Renal pelvis (tissue), 12 donors: Measurements from ENCODE around the gene ZNF574. TPM values are rescaled to one million over a fixed set of nuclear protein-coding genes. Genes with fewer than 3 reads are reported as not detected.
"Not testable (repeated sequence)": the region's sequence is repeated elsewhere in the genome, so short reads cannot be mapped to it uniquely, and the experiment has no call there.

Experiments used
- DNase-seq: peaks from one replicate; pipeline ENCODE4 v3.0.0-alpha.2; 2013
- long read RNA-seq, 16 experiments: transcript quantifications; one replicate each; lab custom pipeline, GENCODE V29; 2026
- polyA plus RNA-seq, 3 donors: library from polyadenylated mRNA; unstranded; fragments of 120-200 nt; gene quantifications; one replicate each; pipeline ENCODE4 v1.2.1, GENCODE V29; 2013; ENCODE audit not compliant: insufficient read length in 3 of 3

ZNF574 gene, protein sequence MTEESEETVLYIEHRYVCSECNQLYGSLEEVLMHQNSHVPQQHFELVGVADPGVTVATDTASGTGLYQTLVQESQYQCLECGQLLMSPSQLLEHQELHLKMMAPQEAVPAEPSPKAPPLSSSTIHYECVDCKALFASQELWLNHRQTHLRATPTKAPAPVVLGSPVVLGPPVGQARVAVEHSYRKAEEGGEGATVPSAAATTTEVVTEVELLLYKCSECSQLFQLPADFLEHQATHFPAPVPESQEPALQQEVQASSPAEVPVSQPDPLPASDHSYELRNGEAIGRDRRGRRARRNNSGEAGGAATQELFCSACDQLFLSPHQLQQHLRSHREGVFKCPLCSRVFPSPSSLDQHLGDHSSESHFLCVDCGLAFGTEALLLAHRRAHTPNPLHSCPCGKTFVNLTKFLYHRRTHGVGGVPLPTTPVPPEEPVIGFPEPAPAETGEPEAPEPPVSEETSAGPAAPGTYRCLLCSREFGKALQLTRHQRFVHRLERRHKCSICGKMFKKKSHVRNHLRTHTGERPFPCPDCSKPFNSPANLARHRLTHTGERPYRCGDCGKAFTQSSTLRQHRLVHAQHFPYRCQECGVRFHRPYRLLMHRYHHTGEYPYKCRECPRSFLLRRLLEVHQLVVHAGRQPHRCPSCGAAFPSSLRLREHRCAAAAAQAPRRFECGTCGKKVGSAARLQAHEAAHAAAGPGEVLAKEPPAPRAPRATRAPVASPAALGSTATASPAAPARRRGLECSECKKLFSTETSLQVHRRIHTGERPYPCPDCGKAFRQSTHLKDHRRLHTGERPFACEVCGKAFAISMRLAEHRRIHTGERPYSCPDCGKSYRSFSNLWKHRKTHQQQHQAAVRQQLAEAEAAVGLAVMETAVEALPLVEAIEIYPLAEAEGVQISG
- polyA plus RNA-seq, result 10 to 100 TPM; 16.2 to 21.0 (median 20.6) TPM
- long read RNA-seq, donor 1, transcript ZNF574-202 (2 exons, 2,940 nt), result major isoform, 14 of 14 reads
- long read RNA-seq, donor 1, partial matches to known transcripts, result 0 of 14 reads
- long read RNA-seq, donor 1, other reads (novel, unspliced or antisense), result 0 of 14 reads
- long read RNA-seq, donor 2, transcript ZNF574-202 (2 exons, 2,940 nt), result major isoform, 16 of 16 reads
- long read RNA-seq, donor 2, partial matches to known transcripts, result 0 of 16 reads
- long read RNA-seq, donor 2, other reads (novel, unspliced or antisense), result 0 of 16 reads
- long read RNA-seq, donor 3, transcript ZNF574-202 (2 exons, 2,940 nt), result major isoform, 9 of 9 reads
- long read RNA-seq, donor 3, partial matches to known transcripts, result 0 of 9 reads
- long read RNA-seq, donor 3, other reads (novel, unspliced or antisense), result 0 of 9 reads
- long read RNA-seq, donor 4, transcript ZNF574-202 (2 exons, 2,940 nt), result major isoform, 15 of 15 reads
- long read RNA-seq, donor 4, partial matches to known transcripts, result 0 of 15 reads
- long read RNA-seq, donor 4, other reads (novel, unspliced or antisense), result 0 of 15 reads
- long read RNA-seq, donor 5, partial matches to known transcripts, result 0 of 4 reads
- long read RNA-seq, donor 5, other reads (novel, unspliced or antisense), result 0 of 4 reads
- long read RNA-seq, donor 6, transcript ZNF574-202 (2 exons, 2,940 nt), result major isoform, 15 of 20 reads
- long read RNA-seq, donor 6, partial matches to known transcripts, result 5 of 20 reads
- long read RNA-seq, donor 6, other reads (novel, unspliced or antisense), result 0 of 20 reads
- long read RNA-seq, donor 7, transcript ZNF574-202 (2 exons, 2,940 nt), result major isoform, 18 of 26 reads
- long read RNA-seq, donor 7, partial matches to known transcripts, result 8 of 26 reads
- long read RNA-seq, donor 7, other reads (novel, unspliced or antisense), result 0 of 26 reads
- long read RNA-seq, donor 8, partial matches to known transcripts, result 0 of 4 reads
- long read RNA-seq, donor 8, other reads (novel, unspliced or antisense), result 0 of 4 reads
- long read RNA-seq, donor 9, transcript ZNF574-202 (2 exons, 2,940 nt), result major isoform, 17 of 17 reads
- long read RNA-seq, donor 9, partial matches to known transcripts, result 0 of 17 reads
- long read RNA-seq, donor 9, other reads (novel, unspliced or antisense), result 0 of 17 reads
- long read RNA-seq, donor 10, transcript ZNF574-202 (2 exons, 2,940 nt), result major isoform, 15 of 21 reads
- long read RNA-seq, donor 10, partial matches to known transcripts, result 6 of 21 reads
- long read RNA-seq, donor 10, other reads (novel, unspliced or antisense), result 0 of 21 reads
- long read RNA-seq, donor 11, transcript ZNF574-202 (2 exons, 2,940 nt), result major isoform, 14 of 14 reads
- long read RNA-seq, donor 11, partial matches to known transcripts, result 0 of 14 reads
- long read RNA-seq, donor 11, other reads (novel, unspliced or antisense), result 0 of 14 reads
- long read RNA-seq, donor 12, transcript ZNF574-202 (2 exons, 2,940 nt), result major isoform, 17 of 26 reads
- long read RNA-seq, donor 12, partial matches to known transcripts, result 9 of 26 reads
- long read RNA-seq, donor 12, other reads (novel, unspliced or antisense), result 0 of 26 reads
- long read RNA-seq, donor 13, transcript ZNF574-202 (2 exons, 2,940 nt), result major isoform, 5 of 5 reads
- long read RNA-seq, donor 13, partial matches to known transcripts, result 0 of 5 reads
- long read RNA-seq, donor 13, other reads (novel, unspliced or antisense), result 0 of 5 reads
- long read RNA-seq, donor 14, result 0 reads
- long read RNA-seq, donor 15, transcript ZNF574-202 (2 exons, 2,940 nt), result major isoform, 25 of 34 reads
- long read RNA-seq, donor 15, partial matches to known transcripts, result 9 of 34 reads
- long read RNA-seq, donor 15, other reads (novel, unspliced or antisense), result 0 of 34 reads
- long read RNA-seq, donor 16, transcript ZNF574-202 (2 exons, 2,940 nt), result major isoform, 11 of 11 reads
- long read RNA-seq, donor 16, partial matches to known transcripts, result 0 of 11 reads
- long read RNA-seq, donor 16, other reads (novel, unspliced or antisense), result 0 of 11 reads

DNA sequence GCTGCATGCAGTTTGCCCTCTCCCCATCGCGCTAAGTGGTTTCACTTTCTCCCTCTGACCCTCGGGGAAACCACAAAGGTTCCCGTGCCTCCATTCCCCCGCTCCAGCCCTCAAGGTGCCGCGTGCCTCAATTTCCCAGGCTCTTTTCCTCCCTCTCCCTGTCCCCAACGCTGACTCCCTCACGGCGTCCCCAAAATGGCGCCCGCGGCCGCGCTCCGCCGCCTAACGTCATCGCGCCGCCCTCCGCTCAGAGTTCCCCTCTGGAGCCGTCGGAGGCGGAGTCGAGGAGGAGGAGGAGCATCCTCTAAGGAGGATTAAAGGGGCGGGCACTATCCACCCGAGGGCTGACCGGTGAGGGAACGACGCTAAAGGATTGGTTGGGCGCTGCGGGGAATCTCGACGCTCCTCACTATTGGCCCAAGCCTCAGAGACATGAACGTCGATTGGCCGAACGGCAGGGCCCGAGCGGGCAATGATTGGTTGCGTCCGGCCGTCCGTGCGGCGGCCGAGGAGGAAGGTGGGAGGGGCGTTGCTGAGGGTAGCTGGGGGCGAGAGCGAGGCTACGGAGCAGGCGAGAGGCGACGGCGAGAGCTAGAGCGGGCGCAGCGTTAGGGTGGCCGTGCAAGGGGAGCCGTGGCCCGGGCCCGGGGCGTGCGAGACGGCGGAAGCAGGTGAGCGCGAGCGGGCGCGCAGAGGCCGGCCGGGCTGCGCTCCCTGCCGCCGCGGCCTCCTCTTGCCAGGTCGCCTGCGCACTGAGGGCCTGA is at the start of gene ZNF574:
TSS of gene ZNF574 (plus strand) at position 551 of the 764 bp plus-strand sequence. CDS start 2,441 bp downstream, outside the sequence.
- peak; percentile 100 for DNase-seq

DNA sequence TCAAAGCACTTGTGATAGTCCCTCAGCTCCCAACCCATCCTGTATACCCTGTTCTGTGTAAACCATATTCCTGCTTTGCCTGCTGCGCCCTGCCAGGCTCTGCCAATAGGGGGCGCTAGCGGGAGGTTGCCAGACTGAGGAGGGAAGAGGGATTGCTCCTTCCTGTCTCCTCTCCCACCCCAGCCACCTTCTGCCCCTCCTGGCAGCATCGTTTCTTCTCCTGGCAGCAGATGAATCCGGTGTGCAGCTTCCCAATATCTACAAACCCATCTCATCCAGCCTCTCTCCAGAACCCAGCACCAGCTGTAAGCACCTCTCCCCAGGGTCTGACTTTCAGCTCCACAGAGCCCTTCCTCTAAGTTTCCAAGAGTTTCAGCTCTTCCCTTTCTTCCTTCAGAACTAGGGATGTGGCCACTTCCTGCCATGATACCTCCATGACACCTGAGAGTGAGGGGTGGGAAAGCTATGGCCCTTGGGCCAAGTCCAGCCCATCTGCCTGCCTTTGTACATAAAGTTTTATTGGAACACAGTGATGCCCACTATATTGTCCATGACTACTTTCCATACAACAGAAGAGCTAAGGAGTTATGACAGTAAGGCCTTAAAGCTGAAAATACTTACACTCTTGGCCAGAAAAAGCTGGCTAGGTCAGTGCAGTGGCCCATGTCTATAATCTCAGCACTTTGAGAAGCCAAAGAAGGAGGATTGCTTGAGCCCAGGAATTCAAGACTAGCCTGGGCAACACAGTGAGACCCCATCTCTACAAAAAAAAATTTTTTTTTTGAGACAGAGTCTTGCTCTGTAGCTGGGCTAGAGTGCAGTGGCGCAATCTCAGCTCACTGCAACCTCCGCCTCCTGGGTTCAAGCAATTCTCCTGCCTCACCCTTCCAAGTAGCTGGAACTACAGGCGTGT is 47.4 kb upstream of the ZNF574 start:
- no peak for DNase-seq

DNA sequence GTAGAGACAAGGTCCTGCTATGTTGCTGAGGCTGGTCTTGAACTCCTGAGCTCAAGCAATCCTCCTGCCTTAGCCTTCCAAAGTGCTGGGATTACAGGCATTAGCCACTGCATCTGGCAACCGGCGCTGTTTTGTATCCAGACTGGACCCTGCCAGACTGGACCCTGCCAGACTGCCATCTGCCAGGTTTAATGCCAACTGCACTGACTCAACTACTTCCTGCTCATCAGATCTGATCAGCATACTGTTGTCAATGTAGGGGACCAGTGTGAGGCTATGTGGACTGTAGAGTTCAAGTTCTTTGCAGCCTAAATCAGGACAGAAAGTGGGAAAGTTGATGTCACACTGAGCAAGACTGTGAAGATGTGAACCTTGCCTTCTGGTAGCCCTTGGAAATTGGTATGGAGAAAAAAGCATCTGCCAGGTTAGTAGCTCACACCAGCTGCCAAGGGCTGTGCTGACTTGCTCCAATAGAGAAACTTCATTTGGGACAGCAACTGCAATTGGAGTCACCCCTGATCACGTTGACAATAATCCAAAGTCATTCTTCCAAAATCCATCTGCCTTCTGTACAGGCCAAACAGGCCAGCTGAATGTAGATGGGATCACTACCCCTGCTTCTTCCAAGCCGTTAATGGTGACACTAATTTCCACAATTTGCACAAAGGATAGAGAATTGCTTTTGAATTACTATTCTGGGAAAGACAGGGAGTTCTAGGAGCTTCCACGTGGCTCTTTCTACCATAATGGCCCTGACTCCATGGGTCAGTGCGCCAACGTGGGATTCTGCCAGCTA is 45.1 kb upstream of the ZNF574 start:
- no peak for DNase-seq

DNA sequence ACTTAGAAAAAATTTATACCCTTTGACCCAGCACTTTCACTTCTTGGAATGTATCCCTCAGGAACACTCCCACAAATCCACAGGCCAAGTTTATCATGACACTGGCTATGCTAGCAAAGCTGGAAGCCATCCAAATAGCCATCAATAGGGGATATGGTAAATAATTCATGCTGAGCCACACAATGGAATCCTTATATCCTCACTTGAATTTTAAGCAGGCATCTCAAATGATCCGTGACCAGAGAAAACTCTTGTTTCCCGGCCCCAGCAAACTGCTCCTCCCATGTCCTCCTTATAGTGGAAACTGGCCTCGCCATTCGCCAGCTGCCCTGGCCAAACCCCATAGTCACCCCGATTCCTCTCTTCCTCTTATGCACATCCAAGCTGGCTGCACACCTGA is 43.5 kb upstream of the ZNF574 start:
- DNase-seq, result peak; percentile 53

DNA sequence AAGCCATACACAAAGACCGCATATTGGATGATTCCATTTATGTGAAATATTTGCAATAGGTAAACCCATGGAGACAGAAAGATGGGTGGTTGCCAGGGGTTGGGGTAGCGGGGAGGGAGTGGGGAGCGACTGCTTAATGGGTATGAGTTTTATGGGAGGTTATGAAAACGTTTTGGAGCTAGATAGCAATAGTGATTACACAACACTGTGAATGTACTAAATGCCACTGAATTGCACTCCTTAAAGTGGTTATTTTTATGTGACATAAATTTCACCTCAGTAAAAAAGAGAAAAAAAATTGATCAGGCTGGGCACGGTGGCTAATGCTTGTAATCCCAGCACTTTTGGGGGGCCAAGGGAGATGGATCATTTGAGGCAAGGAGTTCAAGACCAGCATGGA is 42.6 kb upstream of the ZNF574 start:
- DNase-seq, result no peak

DNA sequence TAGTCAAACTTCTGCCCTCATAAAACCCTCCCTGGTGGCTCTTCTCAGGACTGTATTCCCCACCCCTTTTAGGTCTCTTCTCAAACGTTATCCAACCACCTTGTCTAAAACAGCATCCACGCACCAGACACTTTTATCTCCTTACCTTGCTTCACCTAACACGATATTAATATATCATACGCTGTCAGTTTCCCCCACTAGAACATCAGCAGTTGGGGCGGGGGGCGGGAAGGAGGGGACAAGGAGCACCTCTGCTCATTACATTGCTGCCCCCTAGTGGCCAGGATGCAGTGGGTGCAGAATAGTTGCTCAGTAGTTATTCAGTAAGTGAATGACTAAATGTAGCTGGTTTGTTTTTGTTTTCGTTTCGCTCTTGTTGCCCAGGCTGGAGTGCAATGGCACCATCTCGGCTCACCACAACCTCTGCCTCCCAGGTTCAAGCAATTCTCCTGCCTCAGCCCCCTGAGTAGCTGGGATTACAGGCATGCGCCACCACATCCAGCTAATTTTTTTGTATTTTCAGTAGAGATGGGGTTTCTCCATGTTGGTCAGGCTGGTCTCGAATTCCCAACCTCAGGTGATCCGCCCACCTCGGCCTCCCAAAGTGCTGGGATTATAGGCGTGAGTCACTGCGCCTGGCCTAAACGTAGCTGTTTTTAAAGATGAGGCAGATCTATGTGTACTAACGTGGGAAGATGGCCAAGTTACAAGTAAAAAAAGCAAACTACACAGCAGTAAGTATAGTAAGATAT is 41.1 kb upstream of the ZNF574 start:
- DNase-seq, result peak; percentile 37

DNA sequence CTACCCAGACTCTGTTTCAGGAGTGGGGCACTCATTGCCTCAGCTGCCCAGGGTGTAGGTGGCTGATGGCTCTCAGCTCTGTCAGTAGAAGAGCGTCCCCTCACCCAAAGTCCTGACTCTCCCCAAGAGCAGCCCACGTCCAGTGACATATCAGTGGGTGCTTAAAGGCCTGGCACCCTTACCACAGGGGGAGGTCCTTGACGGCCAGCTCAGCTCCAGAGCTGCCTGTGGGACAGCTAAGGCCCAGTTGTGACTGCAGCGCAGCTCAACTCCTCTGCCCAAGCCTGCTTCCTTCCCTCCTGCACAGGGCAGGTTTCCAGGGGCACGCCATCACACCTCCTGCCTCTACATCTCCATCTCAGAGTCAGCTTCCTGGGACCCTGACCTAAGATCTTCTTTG is 38.3 kb upstream of the ZNF574 start:
- no peak for DNase-seq

DNA sequence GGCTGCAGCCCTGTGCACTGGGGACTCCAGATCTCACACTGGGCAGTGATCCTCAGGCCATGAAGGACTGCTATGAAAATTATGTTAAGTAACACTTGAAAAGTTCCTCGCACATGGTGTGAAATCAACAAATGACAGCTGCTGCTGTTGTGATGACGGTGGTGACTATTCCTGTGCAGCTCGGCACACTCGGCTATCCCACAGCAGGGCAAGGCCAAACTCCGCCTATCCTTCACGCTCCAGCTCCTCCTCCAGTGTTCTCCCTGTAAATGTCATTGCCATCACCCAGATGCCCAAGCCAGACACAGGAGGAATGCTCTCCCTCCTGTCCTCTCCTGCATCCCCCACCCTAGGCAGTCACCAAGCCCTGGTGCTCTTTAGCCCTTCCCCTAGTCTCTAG is 37.3 kb upstream of the ZNF574 start:
- DNase-seq, result no peak

DNA sequence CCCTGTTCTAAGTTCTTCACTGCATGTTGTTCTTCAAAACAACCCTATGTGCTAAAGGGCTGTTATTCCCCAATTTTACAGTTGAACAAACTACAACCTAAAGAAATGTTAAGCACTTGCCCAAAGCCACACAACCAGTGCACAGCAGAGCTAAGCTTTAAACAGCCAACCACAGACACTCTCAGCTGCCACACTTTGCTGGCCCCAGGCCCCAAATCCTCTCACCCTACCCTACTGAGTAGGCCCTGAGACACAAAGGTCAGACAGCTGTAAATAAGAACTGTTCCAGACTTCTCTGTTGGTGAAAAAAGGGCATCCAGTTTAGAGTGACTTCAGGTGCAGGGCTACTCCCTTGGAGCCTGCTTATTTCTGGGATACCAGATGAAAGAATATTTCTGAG is 35.9 kb upstream of the ZNF574 start:
- DNase-seq, result no peak

DNA sequence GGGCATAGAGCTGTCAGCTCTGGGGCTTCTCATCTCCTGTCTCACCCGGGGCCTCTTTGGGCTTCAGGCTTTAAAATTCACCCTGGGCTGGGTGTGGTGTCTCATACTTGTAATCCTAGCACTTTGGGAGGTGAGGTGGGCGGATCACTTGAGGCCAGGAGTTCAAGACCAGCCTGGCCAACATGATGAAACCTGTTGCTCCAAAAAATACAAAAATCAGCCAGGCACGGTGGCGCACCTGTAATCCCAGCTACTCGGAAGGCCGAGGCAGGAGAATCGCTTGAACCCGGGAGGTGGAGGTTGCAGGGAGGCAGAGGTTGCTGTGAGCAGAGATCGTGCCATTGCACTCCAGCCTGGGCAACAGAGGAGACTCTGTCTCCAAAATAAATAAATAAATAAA is 35.5 kb upstream of the ZNF574 start:
- DNase-seq, result not testable (repeated sequence)

DNA sequence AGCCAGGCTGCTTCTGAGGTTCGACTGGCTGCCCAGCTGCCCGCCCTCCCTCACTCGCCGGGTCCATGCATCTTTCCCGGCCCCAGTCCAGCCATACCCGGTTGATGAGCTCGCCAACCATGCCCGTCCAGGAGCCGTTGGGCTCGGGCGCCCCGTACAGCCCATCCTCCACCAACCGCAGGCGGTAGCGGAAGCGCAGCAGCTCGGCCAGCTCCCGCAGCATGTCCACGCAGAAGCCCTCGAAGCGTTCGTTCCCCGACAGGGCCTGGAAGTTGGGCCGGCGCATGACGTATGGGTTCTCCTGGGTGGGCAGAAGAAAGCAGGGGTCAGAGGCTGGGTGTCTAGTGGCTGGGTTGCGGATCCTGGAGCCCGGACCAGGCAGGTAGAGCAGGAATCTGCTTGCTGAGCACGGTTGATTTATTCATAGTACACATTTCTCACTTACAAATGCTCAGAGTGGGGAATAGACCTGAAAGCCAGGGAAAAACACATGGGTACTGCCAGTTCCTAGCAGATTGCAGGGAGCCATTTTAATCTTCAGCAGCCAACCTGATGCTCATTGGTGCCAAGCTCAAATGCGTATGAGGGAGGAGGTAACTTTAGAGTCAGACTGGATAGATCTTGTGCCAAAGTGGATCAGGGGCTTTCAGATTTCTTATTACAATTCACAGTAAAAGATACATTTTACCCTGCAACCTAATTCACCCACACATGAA is 33.4 kb upstream of the ZNF574 start:
- no peak for DNase-seq

DNA sequence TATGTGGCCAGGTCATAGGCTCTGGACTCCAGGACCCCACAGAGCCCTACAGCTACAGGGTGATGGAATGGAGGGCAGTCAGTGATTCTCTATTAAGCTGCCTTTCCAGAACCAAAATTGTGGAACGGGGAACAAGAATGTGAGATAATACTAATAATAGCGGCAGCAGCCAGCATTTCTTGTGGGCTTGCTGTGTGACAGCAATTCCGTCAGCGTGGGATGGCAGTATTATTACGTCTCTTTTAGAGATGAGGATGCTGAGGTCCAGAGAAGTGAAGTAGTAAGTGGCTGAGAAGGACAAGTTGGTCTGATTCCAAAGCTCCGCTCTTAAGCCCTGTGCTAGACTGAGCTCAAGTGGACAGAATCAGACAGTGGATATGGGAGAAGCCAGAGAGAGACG is 30.4 kb upstream of the ZNF574 start:
- no peak for DNase-seq

DNA sequence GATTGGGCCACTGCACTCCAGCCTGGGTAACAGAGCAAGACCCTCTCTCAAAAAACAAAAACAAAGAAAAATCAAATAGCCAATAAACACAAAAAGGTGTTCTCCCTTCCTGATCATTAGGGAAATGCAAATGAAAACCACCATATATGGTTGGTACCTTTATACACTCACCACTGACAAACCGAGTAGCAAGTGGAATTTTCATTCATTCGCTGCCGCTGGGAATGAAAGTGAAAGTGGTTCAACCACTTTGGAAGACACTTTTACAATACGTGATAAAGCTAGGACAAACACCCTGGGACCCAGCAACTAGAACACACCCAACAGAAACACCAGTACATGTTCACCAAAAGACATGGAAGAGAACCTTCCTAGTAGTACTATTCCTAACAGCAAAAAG is 27.0 kb upstream of the ZNF574 start:
- no peak for DNase-seq
